ENCODE measurements around the gene XRCC1. TPM values are rescaled to one million over a fixed set of nuclear protein-coding genes. Genes with fewer than 3 reads are reported as not detected.

XRCC1 gene
- total and polyA plus RNA-seq, 9 of the 15 experiments (the other 6 are each of a cell fraction or from before 2014, with no cell fraction given) = 1.5 to 36.9 (median 24.9) TPM

- 76% methylated on average over 7 of the region's 7 CpGs for WGBS (ENCODE audit: insufficient coverage, low coverage, missing lambda C conversion rate)
- Histone ChIP-seq H4K20me1 (replicated peaks; ENCODE audit: control insufficient read depth, insufficient read depth, low read length) (no peaks in the 10 kb centered on the region), H3K4me1 (replicated peaks in 1 of 2; ENCODE audit: control insufficient read depth in 2 of 2, insufficient read depth in 2 of 2, low read length in 2 of 2) (peaks cover 20 to 22% of the 10 kb centered on the region in 2 experiments), H2AFZ (ENCODE audit: low read depth, low read length) (no peak overlapping the region), H3K9ac (ENCODE audit: insufficient read depth in 1 of 2, low read depth in 2 of 2, low read length in 2 of 2) (0 out of 4 replicates have a peak overlapping the region, but pooled peaks of 1 of the 2 experiments have one; percentile 7), H3K9me1 (ENCODE audit: control insufficient read depth, insufficient read depth, low read length) (peaks cover 6% of the 10 kb centered on the region), H3K4me3 (no peak overlapping the region), H3K27ac (ENCODE audit: extremely low read depth, low read depth, low read length) (peak overlapping the region; percentile 19; the same call in 1 of the 3 replicates), H3K36me3 (ENCODE audit: control insufficient read depth, insufficient read depth, low read length) (peaks cover 32% of the 10 kb centered on the region; the same call in 2 of the 3 replicates), H3K27me3 (ENCODE audit: control insufficient read depth in 2 of 2, insufficient read depth in 2 of 2, low read length in 2 of 2) (no peaks in the 10 kb centered on the region), H3K79me2 (ENCODE audit: control insufficient read depth, insufficient read depth, low read length) (peaks cover 8% of the 10 kb centered on the region; the same call in 2 of the 3 replicates), H3K4me2 (ENCODE audit: insufficient read depth, low read length) (no peak overlapping the region), H3K9me3 (replicated peaks; ENCODE audit: control insufficient read depth, insufficient read depth, low read depth, low read length) (no peaks in the 10 kb centered on the region)
- POLR2A ChIA-PET = interaction anchor here (4.2 to 8.7 kb wide), 2 partner anchors 9 to 10 kb away, joined by 35 to 60 read pairs; partner anchors contain the start of genes IRGQ and ZNF576
- no peak for FAIRE-seq
- intact Hi-C loops (cut with micrococcal nuclease) (no loop called here), in situ Hi-C loops (cut with MboI) (no loop called here)
- BruUV-seq (replicated peaks) = no TSS peak
- no peak for ATAC-seq
- TF ChIP-seq ADNP (tag; IDR thresholded peaks at IDR 0.05) (no peak), MNT (conservative IDR thresholded peaks at IDR 0.05) (0 out of 4 replicates have a peak, but pooled peaks of 1 of the 2 experiments have one; percentile 2)
- no peak for DNase-seq (ENCODE audit: extremely low read depth in 1 of 4, low spot score in 3 of 4)
- CTCF ChIA-PET (ENCODE audit: low intra/inter-chr PET ratio) = no interaction called here
Measured at GRCh38 chr19:43606569-43607229, 31.4 kb upstream of the XRCC1 start.
